Brain microvascular endothelial cell (primary cell): ENCODE results near the gene B4GALT3.
A peak's percentile ranks its signal among the peaks of the same experiment; 100 is the strongest.

Experiments used
- DNase-seq: peaks from one replicate; pipeline ENCODE4 v3.0.0-alpha.2; 2020
- H3K27ac ChIP-seq: fragments of 250-450 bp; sonication (Bioruptor Pico); 2 replicates; pipeline ENCODE4 v1.5.1; 2020; ENCODE audit warnings: mild to moderate bottlenecking, moderate library complexity
- H3K27me3 ChIP-seq: fragments of 250-450 bp; sonication (Bioruptor Pico); replicated peaks from 2 replicates; pipeline ENCODE4 v1.5.1; 2020; ENCODE audit warnings: mild to moderate bottlenecking
- H3K36me3 ChIP-seq: fragments of 250-450 bp; sonication (Bioruptor Pico); replicated peaks from 2 replicates; pipeline ENCODE4 v1.5.1; 2020; ENCODE audit warnings: mild to moderate bottlenecking
- H3K4me3 ChIP-seq: 2 replicates; pipeline ENCODE4 v1.5.1; 2011; ENCODE audit warnings: low read depth, mild to moderate bottlenecking, control low read depth, low read length, moderate library complexity
- CTCF ChIP-seq: IDR thresholded peaks from 2 replicates; pipeline ENCODE4 v1.5.1; 2011; ENCODE audit warnings: low read depth, mild to moderate bottlenecking, moderate library complexity, low read length, control low read depth, inconsistent platforms; ENCODE audit errors: missing control alignments
- in situ Hi-C: cut with HindIII; loops from 2 replicates; pipeline ENCODE4 v1.10.0; 2017; ENCODE audit warnings: low sequenced_read_pairs, low pct_ligation_motif_present

The B4GALT3 gene

GRCh38 chr1:161209790-161210409 lies 32.6 kb upstream of the B4GALT3 start:
- in situ Hi-C loops = loop anchor here (25.0 kb wide), 1 partner anchor 177 kb away; no protein-coding TSS in a partner anchor
- H3K36me3 ChIP-seq = peaks cover 77% of the 10 kb centered on the region

GRCh38 chr1:161207173-161207572 lies 29.9 kb upstream of the B4GALT3 start:
- DNase-seq = peak; percentile 85
- Histone ChIP-seq H3K27ac (peak overlapping the region; percentile 53), H3K36me3 (peaks cover 64% of the 10 kb centered on the region), H3K4me3 (no peak overlapping the region), H3K27me3 (no peaks in the 10 kb centered on the region)
- TF ChIP-seq CTCF = no peak
- in situ Hi-C loops = loop anchor here (25.0 kb wide), 1 partner anchor 180 kb away; no protein-coding TSS in a partner anchor

More at GRCh38 chr1:161209790-161210409, 32.6 kb upstream of the B4GALT3 start:
- TF ChIP-seq CTCF = peak; percentile 94
- H3K4me3 ChIP-seq = no peak overlapping the region
- no peak overlapping the region for H3K27ac ChIP-seq
- DNase-seq = peak; percentile 59
- no peaks in the 10 kb centered on the region for H3K27me3 ChIP-seq

- Histone ChIP-seq H3K36me3 (peaks cover 58% of the 10 kb centered on the region), H3K27me3 (no peaks in the 10 kb centered on the region), H3K27ac (peak overlapping the region; percentile 53), H3K4me3 (no peak overlapping the region)
- no peak for TF ChIP-seq CTCF
- in situ Hi-C loops = loop anchor here (25.0 kb wide), 1 partner anchor 181 kb away; no protein-coding TSS in a partner anchor
- peak; percentile 28 for DNase-seq
Observed at GRCh38 chr1:161206411-161207140, 29.3 kb upstream of the B4GALT3 start.

DNA sequence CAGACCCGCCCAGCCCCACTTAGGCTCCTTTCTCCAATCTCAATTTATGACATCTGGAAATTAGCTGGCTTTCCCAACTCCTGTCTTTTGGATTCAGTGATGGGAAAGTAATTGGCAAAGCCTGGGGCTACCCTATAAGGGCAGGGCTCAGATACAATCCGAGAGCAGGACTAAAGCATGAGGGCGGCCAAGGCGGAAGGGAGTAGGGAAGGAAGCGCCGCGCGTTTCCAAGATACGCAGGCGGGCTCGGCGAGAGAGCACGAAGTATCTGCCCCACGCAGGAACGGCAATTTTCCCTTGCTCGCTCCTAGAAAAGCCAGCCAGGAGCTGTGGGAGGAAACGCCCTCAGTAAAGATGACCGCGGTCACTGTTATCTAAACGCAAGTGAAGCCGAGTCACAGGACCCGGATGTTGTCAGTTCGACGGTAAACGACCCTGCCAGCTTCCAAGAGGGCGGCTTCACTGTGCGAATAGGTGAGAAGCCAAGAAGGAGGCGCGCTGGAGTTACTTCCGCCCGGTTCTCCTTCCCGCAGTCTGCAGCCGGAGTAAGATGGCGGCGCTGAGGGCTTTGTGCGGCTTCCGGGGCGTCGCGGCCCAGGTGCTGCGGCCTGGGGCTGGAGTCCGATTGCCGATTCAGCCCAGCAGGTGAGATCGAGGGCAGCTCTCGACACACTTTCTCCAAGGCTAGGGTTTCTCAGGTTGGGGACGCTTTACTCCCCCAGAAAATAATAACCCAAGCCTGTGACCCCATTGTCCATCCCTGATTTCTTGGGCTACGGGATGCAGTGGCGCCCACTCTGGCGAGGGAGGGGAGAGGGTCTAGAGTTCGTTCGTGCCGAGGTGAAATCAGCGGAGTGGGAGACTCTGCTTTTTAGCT lies 24.8 kb upstream of the B4GALT3 start, which contains the start of gene NDUFS2:
Gene NDUFS2 (plus strand): TSS at position 532 of the 877 bp plus-strand sequence. CDS start 19 bp downstream, at position 551.
- peak; percentile 50 for TF ChIP-seq CTCF
- in situ Hi-C loops = loop anchor here (25.0 kb wide), 1 partner anchor 185 kb away; no protein-coding TSS in a partner anchor
- H3K36me3 ChIP-seq = peaks cover 18% of the 10 kb centered on the region
- H3K4me3 ChIP-seq = peak within 1 kb of the TSS; percentile 85
- peak within 1 kb of the TSS; percentile 93 for H3K27ac ChIP-seq
- DNase-seq = peak; percentile 99
- no peaks in the 10 kb centered on the region for H3K27me3 ChIP-seq

GRCh38 chr1:161200992-161201835 lies 23.9 kb upstream of the B4GALT3 start:
- H3K27me3 ChIP-seq = no peaks in the 10 kb centered on the region
- TF ChIP-seq CTCF = no peak
- peak; percentile 57 for DNase-seq
- H3K4me3 ChIP-seq = peak overlapping the region; percentile 85
- in situ Hi-C loops = loop anchor here (25.0 kb wide), 1 partner anchor 186 kb away; no protein-coding TSS in a partner anchor
- H3K27ac ChIP-seq = peak overlapping the region; percentile 93
- peaks cover 14% of the 10 kb centered on the region for H3K36me3 ChIP-seq
